ENCODE results near the gene MYO6.

DNA sequence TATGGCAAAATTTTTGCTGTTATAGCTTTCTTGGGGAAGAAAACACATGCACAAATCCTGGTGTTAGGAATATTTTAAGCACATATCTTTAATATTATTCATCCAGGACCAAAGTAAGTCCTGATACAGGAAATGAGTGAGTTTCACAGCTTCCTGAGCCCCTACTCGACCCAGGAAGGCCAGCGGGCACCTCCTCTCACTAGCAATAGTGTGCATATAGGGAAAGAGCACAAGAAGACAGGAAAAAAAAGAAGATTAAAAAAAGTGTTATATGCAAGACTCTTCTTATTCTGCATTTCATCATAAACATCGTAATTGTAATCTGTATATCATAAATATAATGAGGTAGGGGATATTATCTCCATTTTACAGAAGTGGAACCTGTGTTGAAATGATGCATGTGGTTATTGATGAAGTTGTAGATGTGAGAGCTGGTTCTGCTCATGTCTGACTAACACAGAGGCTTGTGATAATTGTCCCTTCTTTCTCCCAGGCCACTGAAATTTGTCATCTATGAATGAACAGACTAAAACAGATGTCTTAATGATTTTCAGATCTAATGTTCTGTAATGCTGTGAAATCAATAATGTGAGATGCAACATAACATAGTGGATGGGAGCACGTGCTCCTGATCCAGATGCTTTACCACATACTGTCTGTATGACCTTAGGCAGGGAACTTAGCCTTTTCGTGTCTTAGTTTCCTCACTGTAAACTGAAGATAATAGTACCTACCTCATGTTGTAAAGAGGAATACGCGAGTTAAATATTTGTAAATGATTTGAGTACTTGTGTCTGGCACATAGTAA is 101.2 kb downstream of the MYO6 start:
- no peak for TF ChIP-seq ARNTL (CRISPR knock-in tag; IDR thresholded peaks at IDR 0.05; ENCODE audit: borderline replicate concordance, low read depth)
- no peak for TF ChIP-seq ZFP30 (CRISPR knock-in tag; IDR thresholded peaks at IDR 0.05)
- TF ChIP-seq, protein P1, sequence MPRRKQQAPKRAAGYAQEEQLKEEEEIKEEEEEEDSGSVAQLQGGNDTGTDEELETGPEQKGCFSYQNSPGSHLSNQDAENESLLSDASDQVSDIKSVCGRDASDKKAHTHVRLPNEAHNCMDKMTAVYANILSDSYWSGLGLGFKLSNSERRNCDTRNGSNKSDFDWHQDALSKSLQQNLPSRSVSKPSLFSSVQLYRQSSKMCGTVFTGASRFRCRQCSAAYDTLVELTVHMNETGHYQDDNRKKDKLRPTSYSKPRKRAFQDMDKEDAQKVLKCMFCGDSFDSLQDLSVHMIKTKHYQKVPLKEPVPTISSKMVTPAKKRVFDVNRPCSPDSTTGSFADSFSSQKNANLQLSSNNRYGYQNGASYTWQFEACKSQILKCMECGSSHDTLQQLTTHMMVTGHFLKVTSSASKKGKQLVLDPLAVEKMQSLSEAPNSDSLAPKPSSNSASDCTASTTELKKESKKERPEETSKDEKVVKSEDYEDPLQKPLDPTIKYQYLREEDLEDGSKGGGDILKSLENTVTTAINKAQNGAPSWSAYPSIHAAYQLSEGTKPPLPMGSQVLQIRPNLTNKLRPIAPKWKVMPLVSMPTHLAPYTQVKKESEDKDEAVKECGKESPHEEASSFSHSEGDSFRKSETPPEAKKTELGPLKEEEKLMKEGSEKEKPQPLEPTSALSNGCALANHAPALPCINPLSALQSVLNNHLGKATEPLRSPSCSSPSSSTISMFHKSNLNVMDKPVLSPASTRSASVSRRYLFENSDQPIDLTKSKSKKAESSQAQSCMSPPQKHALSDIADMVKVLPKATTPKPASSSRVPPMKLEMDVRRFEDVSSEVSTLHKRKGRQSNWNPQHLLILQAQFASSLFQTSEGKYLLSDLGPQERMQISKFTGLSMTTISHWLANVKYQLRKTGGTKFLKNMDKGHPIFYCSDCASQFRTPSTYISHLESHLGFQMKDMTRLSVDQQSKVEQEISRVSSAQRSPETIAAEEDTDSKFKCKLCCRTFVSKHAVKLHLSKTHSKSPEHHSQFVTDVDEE (CRISPR knock-in tag; IDR thresholded peaks at IDR 0.05) = no peak
- no peak for TF ChIP-seq ESRRG (CRISPR knock-in tag; IDR thresholded peaks at IDR 0.05)
- TF ChIP-seq, protein P2, sequence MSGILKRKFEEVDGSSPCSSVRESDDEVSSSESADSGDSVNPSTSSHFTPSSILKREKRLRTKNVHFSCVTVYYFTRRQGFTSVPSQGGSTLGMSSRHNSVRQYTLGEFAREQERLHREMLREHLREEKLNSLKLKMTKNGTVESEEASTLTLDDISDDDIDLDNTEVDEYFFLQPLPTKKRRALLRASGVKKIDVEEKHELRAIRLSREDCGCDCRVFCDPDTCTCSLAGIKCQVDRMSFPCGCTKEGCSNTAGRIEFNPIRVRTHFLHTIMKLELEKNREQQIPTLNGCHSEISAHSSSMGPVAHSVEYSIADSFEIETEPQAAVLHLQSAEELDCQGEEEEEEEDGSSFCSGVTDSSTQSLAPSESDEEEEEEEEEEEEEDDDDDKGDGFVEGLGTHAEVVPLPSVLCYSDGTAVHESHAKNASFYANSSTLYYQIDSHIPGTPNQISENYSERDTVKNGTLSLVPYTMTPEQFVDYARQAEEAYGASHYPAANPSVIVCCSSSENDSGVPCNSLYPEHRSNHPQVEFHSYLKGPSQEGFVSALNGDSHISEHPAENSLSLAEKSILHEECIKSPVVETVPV (CRISPR knock-in tag; IDR thresholded peaks at IDR 0.05) = no peak
